ENCODE results near the gene PDZK1. TPM values are rescaled to one million over a fixed set of nuclear protein-coding genes. Genes with fewer than 3 reads are reported as not detected.
"Not testable (repeated sequence)": the region's sequence is repeated elsewhere in the genome, so short reads cannot be mapped to it uniquely, and the experiment has no call there.

PDZK1 gene
- total RNA-seq, 1 experiment from 2014 or later, result 98.9 TPM

- no TSS peak for BruUV-seq (replicated peaks)
- Histone ChIP-seq H3K36me3 (ENCODE audit: control insufficient read depth, insufficient read depth, low read length) (no peaks in the 10 kb centered on the region), H3K9me3 (no peaks in the 10 kb centered on the region), H3K27me3 (replicated peaks; ENCODE audit: control insufficient read depth, insufficient read depth, low read length) (no peaks in the 10 kb centered on the region), H3K4me1 (no peaks in the 10 kb centered on the region), H3K4me3 (ENCODE audit: low read depth, low read length) (no peak overlapping the region)
- no peak for TF ChIP-seq CTCF (IDR thresholded peaks at IDR 0.05; ENCODE audit: insufficient read depth in 1 of 2, low read depth in 1 of 2, low read length in 1 of 2, severe bottlenecking in 1 of 2, unreplicated experiment in 1 of 2)
- Mint-ChIP-seq H3K27ac (ENCODE audit: unreplicated experiment) (no peak overlapping the region), H3K4me3 (ENCODE audit: unreplicated experiment) (no peak overlapping the region), H3K27me3 (ENCODE audit: insufficient read depth, unreplicated experiment) (no peaks in the 10 kb centered on the region), H3K36me3 (ENCODE audit: insufficient read depth, unreplicated experiment) (no peaks in the 10 kb centered on the region), H3K4me1 (ENCODE audit: low read depth, unreplicated experiment) (peaks cover 7% of the 10 kb centered on the region), H3K9me3 (ENCODE audit: unreplicated experiment) (no peaks in the 10 kb centered on the region)
- no peak for DNase-seq
- POLR2A ChIA-PET, result no interaction called here
- intact Hi-C loops (cut with micrococcal nuclease; ENCODE audit: unreplicated experiment), result no loop called here
- CTCF ChIA-PET, result no interaction called here
These were observed 22.0 kb upstream of the PDZK1 start for GRCh38 chr1:145729196-145729595.

- H3K4me1 ChIP-seq; H3K36me3 ChIP-seq (ENCODE audit: control insufficient read depth, insufficient read depth, low read length); POLR2A ChIA-PET; H3K9me3 ChIP-seq; H3K27ac Mint-ChIP-seq (ENCODE audit: unreplicated experiment); H3K4me3 Mint-ChIP-seq (ENCODE audit: unreplicated experiment); BruUV-seq (replicated peaks); intact Hi-C loops (cut with micrococcal nuclease; ENCODE audit: unreplicated experiment); H3K4me3 ChIP-seq (ENCODE audit: low read depth, low read length); H3K9me3 Mint-ChIP-seq (ENCODE audit: unreplicated experiment); H3K27me3 Mint-ChIP-seq (ENCODE audit: insufficient read depth, unreplicated experiment); H3K27me3 ChIP-seq (replicated peaks; ENCODE audit: control insufficient read depth, insufficient read depth, low read length); DNase-seq; H3K36me3 Mint-ChIP-seq (ENCODE audit: insufficient read depth, unreplicated experiment): not testable (repeated sequence)
- CTCF ChIA-PET, result interaction anchor here (0.5 kb wide), 1 partner anchor 104 kb away, joined by 4 read pairs; no protein-coding TSS in a partner anchor
- H3K4me1 Mint-ChIP-seq (ENCODE audit: low read depth, unreplicated experiment), result peaks cover 16% of the 10 kb centered on the region
These were observed 19.0 kb upstream of the PDZK1 start for GRCh38 chr1:145726193-145726592.

- Histone ChIP-seq H3K36me3 (ENCODE audit: control insufficient read depth, insufficient read depth, low read length) (no peaks in the 10 kb centered on the region), H3K4me3 (ENCODE audit: low read depth, low read length) (peak overlapping the region; percentile 23), H3K9me3 (no peaks in the 10 kb centered on the region), H3K4me1 (peaks cover 28% of the 10 kb centered on the region), H3K27me3 (replicated peaks; ENCODE audit: control insufficient read depth, insufficient read depth, low read length) (no peaks in the 10 kb centered on the region)
- DNase-seq, result peak; percentile 68 to 81
- intact Hi-C loops (cut with micrococcal nuclease; ENCODE audit: unreplicated experiment), result loop anchor here (1.0 kb wide), 1 partner anchor 10 kb away; no protein-coding TSS in a partner anchor
- ChIA-PET CTCF (interaction anchor here (0.7 to 2.3 kb wide), 8 partner anchors 10 to 288 kb away, joined by 3 to 13 read pairs (median 5); partner anchors contain the start of genes NUDT17 and PDZK1), POLR2A (interaction anchor here (1.2 kb wide), 1 partner anchor 10 kb away, joined by 5 read pairs; no protein-coding TSS in a partner anchor)
- peak overlapping the region; percentile 69 for H3K27ac Mint-ChIP-seq (ENCODE audit: unreplicated experiment)
- H3K36me3 Mint-ChIP-seq (ENCODE audit: insufficient read depth, unreplicated experiment), result peaks cover 7% of the 10 kb centered on the region
- peaks cover 38% of the 10 kb centered on the region for H3K4me1 Mint-ChIP-seq (ENCODE audit: low read depth, unreplicated experiment)
- BruUV-seq (replicated peaks), result no TSS peak
- no peaks in the 10 kb centered on the region for H3K9me3 Mint-ChIP-seq (ENCODE audit: unreplicated experiment)
- peak overlapping the region; percentile 66 for H3K4me3 Mint-ChIP-seq (ENCODE audit: unreplicated experiment)
- H3K27me3 Mint-ChIP-seq (ENCODE audit: insufficient read depth, unreplicated experiment), result no peaks in the 10 kb centered on the region
- peak; percentile 84 to 96 for TF ChIP-seq CTCF (IDR thresholded peaks at IDR 0.05; ENCODE audit: insufficient read depth in 1 of 2, low read depth in 1 of 2, low read length in 1 of 2, severe bottlenecking in 1 of 2, unreplicated experiment in 1 of 2)
These were observed 13.9 kb upstream of the PDZK1 start for GRCh38 chr1:145720878-145721671.
